Activated T-helper 17 cell treated with anti-CD3 and anti-CD28 coated beads, Interleukin-2, amount 50 U/mL, for 72 hours (primary cell): ENCODE data around the gene SETBP1. TPM values are rescaled to one million over a fixed set of nuclear protein-coding genes. Genes with fewer than 3 reads are reported as not detected.

ENCODE experiments used
- ATAC-seq: fragments of 150-1000 bp; cut with Tn5 transposase; replicated peaks from 2 replicates; pipeline ENCODE4 v1.10.0; 2021; ENCODE audit warnings: mild to moderate bottlenecking, moderate library complexity
- H3K27ac Mint-ChIP-seq: one replicate; pipeline ENCODE4 v1.8.0; 2022; ENCODE audit warnings: mixed read lengths
- H3K27me3 Mint-ChIP-seq: one replicate; pipeline ENCODE4 v1.8.0; 2022; ENCODE audit warnings: mixed read lengths
- H3K36me3 Mint-ChIP-seq: one replicate; pipeline ENCODE4 v1.8.0; 2022; ENCODE audit warnings: low read depth, mild to moderate bottlenecking, mixed read lengths
- H3K4me1 Mint-ChIP-seq: one replicate; pipeline ENCODE4 v1.8.0; 2022; ENCODE audit warnings: mixed read lengths
- H3K4me3 Mint-ChIP-seq: one replicate; pipeline ENCODE4 v1.8.0; 2022; ENCODE audit warnings: mild to moderate bottlenecking, mixed read lengths
- H3K9me3 Mint-ChIP-seq: one replicate; pipeline ENCODE4 v1.8.0; 2022; ENCODE audit warnings: mixed read lengths
- total RNA-seq, 2 donors: library from RNA; stranded (reverse); gene quantifications; one replicate each; pipeline ENCODE4 v1.2.3, GENCODE V29; 2022

SETBP1 gene
- total RNA-seq, 2 donors from 2014 or later: 2.2 to 7.6 TPM

- peaks cover 43% of the 10 kb centered on the region for H3K4me1 Mint-ChIP-seq
- H3K36me3 Mint-ChIP-seq: no peaks in the 10 kb centered on the region
- peak overlapping the region; percentile 49 for H3K4me3 Mint-ChIP-seq
Measured at GRCh38 chr18:44726059-44726421, 45.4 kb downstream of the SETBP1 start.

GRCh38 chr18:44727291-44727690, 46.6 kb downstream of the SETBP1 start:
- Mint-ChIP-seq H3K36me3 (no peaks in the 10 kb centered on the region), H3K27me3 (peaks cover 8% of the 10 kb centered on the region), H3K27ac (no peak overlapping the region), H3K9me3 (peaks cover 3% of the 10 kb centered on the region), H3K4me3 (no peak overlapping the region), H3K4me1 (peaks cover 52% of the 10 kb centered on the region)
- no peak for ATAC-seq

More at GRCh38 chr18:44726059-44726421, 45.4 kb downstream of the SETBP1 start:
- peak overlapping the region; percentile 81 for H3K27ac Mint-ChIP-seq
- peaks cover 3% of the 10 kb centered on the region for H3K9me3 Mint-ChIP-seq
- ATAC-seq: peak; percentile 19
- no peaks in the 10 kb centered on the region for H3K27me3 Mint-ChIP-seq

GRCh38 chr18:44729631-44730101, 49.0 kb downstream of the SETBP1 start:
- Mint-ChIP-seq H3K4me3 (no peak overlapping the region), H3K27me3 (peaks cover 9% of the 10 kb centered on the region), H3K27ac (no peak overlapping the region), H3K36me3 (no peaks in the 10 kb centered on the region), H3K4me1 (peaks cover 45% of the 10 kb centered on the region), H3K9me3 (peaks cover 3% of the 10 kb centered on the region)
- no peak for ATAC-seq

DNA sequence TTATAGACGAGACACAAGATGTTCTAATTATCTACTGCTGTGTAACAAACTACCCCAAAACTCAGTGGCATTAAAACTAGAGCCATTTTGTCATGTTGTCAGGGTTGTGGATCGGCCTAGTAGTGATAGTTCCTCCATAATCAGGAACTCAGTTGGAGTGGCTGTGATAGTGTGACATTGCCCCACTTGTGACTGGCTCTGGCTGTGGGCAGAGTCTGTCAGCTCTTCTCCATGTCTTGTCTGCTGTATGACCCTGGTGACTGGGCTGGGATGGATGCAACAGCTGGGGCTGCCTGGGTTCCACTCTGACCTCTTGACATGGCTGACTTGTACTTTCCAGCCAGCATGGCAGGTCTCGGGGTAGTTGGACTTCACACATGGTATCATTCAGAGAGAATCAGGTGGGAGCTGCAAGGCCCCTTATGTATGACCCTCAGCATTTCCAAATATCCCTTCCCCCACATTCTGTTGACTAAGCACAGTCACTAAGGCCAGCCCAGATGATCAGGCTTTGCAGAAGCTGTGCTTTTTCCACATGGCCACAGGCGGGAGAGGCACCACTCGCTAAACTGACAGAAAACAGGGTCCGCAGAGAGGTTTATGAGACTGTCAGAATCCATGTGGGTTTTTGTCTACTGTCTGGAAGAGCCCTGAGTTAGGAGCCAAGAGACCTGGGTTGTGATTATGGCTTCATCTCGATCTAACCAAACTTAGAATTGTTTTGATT, 50.3 kb downstream of the SETBP1 start:
- Mint-ChIP-seq H3K9me3 (peaks cover 3% of the 10 kb centered on the region), H3K27me3 (peaks cover 12% of the 10 kb centered on the region), H3K4me1 (peaks cover 34% of the 10 kb centered on the region), H3K27ac (peak overlapping the region; percentile 26), H3K4me3 (no peak overlapping the region), H3K36me3 (no peaks in the 10 kb centered on the region)
- no peak for ATAC-seq

DNA sequence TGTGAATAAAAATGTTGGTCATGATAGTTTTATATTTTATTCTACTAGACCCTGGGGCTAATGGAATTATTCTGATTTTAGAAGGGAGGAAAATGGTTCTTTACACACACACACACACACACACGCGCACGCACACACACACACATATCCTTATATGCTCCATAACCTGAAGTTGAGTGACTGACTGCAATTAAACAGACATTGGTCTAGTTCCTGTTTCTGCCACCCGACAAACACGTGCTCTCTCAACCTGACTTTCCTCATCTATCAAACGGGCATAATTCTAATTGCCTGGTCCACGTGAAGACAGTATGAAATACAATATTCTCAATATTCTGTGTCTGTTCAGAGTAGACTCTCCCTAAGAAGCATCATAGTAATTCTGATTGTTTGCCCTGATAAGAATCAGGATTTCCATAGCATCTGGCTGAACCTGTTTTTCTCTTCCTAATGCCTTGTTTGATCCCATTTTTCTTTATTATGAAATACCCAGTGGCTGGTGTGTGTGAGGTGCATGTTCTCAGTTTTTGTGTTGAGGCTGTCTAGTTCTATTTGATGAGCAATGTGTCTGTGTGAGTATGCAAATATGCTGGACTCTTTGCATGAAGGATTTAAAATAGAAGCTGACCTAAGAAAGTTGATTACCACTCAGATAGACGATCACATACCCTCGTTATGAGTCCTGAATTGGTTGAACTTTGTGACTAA, 51.0 kb downstream of the SETBP1 start:
- ATAC-seq: peak; percentile 20
- Mint-ChIP-seq H3K27ac (no peak overlapping the region), H3K4me1 (peaks cover 27% of the 10 kb centered on the region), H3K36me3 (no peaks in the 10 kb centered on the region), H3K9me3 (peaks cover 3% of the 10 kb centered on the region), H3K27me3 (peaks cover 12% of the 10 kb centered on the region), H3K4me3 (peak overlapping the region; percentile 9)

DNA sequence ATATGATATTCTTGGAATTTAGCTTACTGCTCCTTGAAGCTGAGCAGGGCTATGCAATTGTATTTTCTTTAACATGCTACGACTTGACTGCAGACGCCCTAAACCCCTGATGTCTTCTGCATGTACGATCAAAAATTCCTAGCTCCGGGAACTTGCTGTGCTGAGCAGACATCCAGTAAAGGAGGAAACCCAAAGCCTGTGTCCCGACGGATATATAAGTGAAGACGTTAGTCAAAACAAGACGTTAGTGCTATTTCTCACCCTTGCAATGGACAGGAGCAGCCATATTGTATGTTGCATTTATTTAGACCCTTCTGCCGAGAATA, 51.5 kb downstream of the SETBP1 start:
- ATAC-seq: no peak
- Mint-ChIP-seq H3K27me3 (peaks cover 12% of the 10 kb centered on the region), H3K4me3 (peak overlapping the region; percentile 9)

GRCh38 chr18:44732599-44732998, 51.9 kb downstream of the SETBP1 start:
- no peaks in the 10 kb centered on the region for H3K36me3 Mint-ChIP-seq
- H3K27me3 Mint-ChIP-seq: peaks cover 12% of the 10 kb centered on the region
- peaks cover 3% of the 10 kb centered on the region for H3K9me3 Mint-ChIP-seq
- H3K4me1 Mint-ChIP-seq: peaks cover 22% of the 10 kb centered on the region
- ATAC-seq: no peak
- no peak overlapping the region for H3K27ac Mint-ChIP-seq
- H3K4me3 Mint-ChIP-seq: no peak overlapping the region

More for the DNA sequence above, 51.5 kb downstream of the SETBP1 start:
- no peaks in the 10 kb centered on the region for H3K36me3 Mint-ChIP-seq
- H3K27ac Mint-ChIP-seq: no peak overlapping the region
- peaks cover 3% of the 10 kb centered on the region for H3K9me3 Mint-ChIP-seq
- peaks cover 25% of the 10 kb centered on the region for H3K4me1 Mint-ChIP-seq

GRCh38 chr18:44733069-44733753, 52.5 kb downstream of the SETBP1 start:
- ATAC-seq: peak; percentile 93

GRCh38 chr18:44733754-44734465, 53.2 kb downstream of the SETBP1 start:
- no peaks in the 10 kb centered on the region for H3K36me3 Mint-ChIP-seq
- H3K4me1 Mint-ChIP-seq: peaks cover 22% of the 10 kb centered on the region
- peak; percentile 29 for ATAC-seq
- peaks cover 3% of the 10 kb centered on the region for H3K9me3 Mint-ChIP-seq
- peak overlapping the region; percentile 17 for H3K4me3 Mint-ChIP-seq
- H3K27me3 Mint-ChIP-seq: peaks cover 12% of the 10 kb centered on the region
- H3K27ac Mint-ChIP-seq: peak overlapping the region; percentile 60

More at GRCh38 chr18:44733069-44733753, 52.5 kb downstream of the SETBP1 start:
- peaks cover 3% of the 10 kb centered on the region for H3K9me3 Mint-ChIP-seq
- peak overlapping the region; percentile 60 for H3K27ac Mint-ChIP-seq
- H3K4me3 Mint-ChIP-seq: peak overlapping the region; percentile 17
- H3K4me1 Mint-ChIP-seq: peaks cover 22% of the 10 kb centered on the region
- H3K27me3 Mint-ChIP-seq: peaks cover 12% of the 10 kb centered on the region
- no peaks in the 10 kb centered on the region for H3K36me3 Mint-ChIP-seq

DNA sequence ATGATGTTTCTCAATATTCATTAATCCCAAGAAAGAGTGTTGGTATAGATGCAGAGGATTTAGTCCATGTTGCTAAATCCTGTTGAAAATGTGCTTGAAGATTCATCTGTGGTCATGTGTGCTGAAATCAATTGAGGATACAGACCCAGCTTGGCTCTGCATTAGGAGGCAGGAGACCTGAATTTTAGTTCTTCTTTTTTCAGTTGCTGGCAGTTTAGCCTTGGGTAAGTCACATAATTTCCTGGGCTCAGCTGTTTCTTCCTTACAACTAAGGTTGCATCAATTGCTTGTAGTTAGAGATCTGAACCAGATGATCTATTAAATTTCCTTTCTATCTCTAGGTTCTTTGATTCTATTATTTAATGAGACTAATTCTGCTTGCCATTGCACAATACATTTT, 54.4 kb downstream of the SETBP1 start:
- ATAC-seq: no peak
- peaks cover 12% of the 10 kb centered on the region for H3K27me3 Mint-ChIP-seq
- H3K4me1 Mint-ChIP-seq: peaks cover 22% of the 10 kb centered on the region
- no peaks in the 10 kb centered on the region for H3K36me3 Mint-ChIP-seq
- peaks cover 3% of the 10 kb centered on the region for H3K9me3 Mint-ChIP-seq
- H3K27ac Mint-ChIP-seq: no peak overlapping the region
- no peak overlapping the region for H3K4me3 Mint-ChIP-seq

- no peak overlapping the region for H3K4me3 Mint-ChIP-seq
- H3K36me3 Mint-ChIP-seq: no peaks in the 10 kb centered on the region
- H3K27ac Mint-ChIP-seq: no peak overlapping the region
- ATAC-seq: no peak
- peaks cover 8% of the 10 kb centered on the region for H3K27me3 Mint-ChIP-seq
- H3K4me1 Mint-ChIP-seq: peaks cover 12% of the 10 kb centered on the region
- H3K9me3 Mint-ChIP-seq: no peaks in the 10 kb centered on the region
Measured at GRCh38 chr18:44736664-44737380, 56.1 kb downstream of the SETBP1 start.

GRCh38 chr18:44737623-44738022, 56.9 kb downstream of the SETBP1 start:
- Mint-ChIP-seq H3K36me3 (no peaks in the 10 kb centered on the region), H3K4me1 (peaks cover 5% of the 10 kb centered on the region), H3K4me3 (no peak overlapping the region), H3K27ac (no peak overlapping the region), H3K9me3 (no peaks in the 10 kb centered on the region), H3K27me3 (peaks cover 3% of the 10 kb centered on the region)
- no peak for ATAC-seq

- no peak for ATAC-seq
- H3K27ac Mint-ChIP-seq: no peak overlapping the region
- no peaks in the 10 kb centered on the region for H3K36me3 Mint-ChIP-seq
- H3K9me3 Mint-ChIP-seq: no peaks in the 10 kb centered on the region
- no peaks in the 10 kb centered on the region for H3K4me1 Mint-ChIP-seq
- H3K4me3 Mint-ChIP-seq: no peak overlapping the region
- H3K27me3 Mint-ChIP-seq: peaks cover 3% of the 10 kb centered on the region
Measured at GRCh38 chr18:44740000-44740399, 59.3 kb downstream of the SETBP1 start.

- Mint-ChIP-seq H3K4me3 (no peak overlapping the region), H3K4me1 (no peaks in the 10 kb centered on the region), H3K9me3 (peaks cover 4% of the 10 kb centered on the region), H3K27me3 (peaks cover 3% of the 10 kb centered on the region), H3K36me3 (no peaks in the 10 kb centered on the region), H3K27ac (no peak overlapping the region)
- no peak for ATAC-seq
Measured at GRCh38 chr18:44741085-44741484, 60.4 kb downstream of the SETBP1 start.
